ENCODE measurements around the gene HPDL.

DNA sequence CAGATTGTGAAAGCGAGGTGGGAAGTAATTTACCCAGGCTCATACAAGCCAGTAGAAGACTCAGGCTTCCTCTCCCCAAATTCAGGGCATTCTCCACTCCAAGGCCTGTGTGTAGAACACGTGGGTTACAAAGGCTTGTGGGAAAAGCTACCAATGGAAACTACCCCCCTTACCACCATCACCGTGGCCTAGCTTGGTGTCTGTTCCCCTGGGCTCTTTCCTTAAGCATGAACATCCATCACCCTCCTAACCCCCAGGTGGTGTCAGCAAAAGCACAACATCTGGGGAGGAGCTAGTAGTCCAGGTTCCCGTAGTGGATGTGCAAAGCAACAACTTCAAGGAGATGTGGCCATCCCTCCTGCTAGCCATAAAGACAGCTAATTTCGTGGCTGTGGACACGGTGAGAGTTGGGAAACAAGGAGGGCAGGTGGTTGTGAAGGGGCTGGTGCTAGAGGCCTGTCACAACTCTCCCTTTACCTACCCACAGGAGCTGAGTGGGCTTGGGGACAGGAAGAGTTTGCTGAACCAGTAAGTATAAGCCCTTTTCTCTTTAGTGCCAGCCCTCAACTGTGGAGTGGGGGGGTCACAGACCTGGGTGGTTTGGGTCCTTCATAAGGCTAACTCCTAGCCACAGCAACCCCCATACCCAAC is 14.2 kb downstream of the HPDL start:
- peak; percentile 67 for TF ChIP-seq POLR2A (IDR thresholded peaks at IDR 0.05; ENCODE audit: low read depth, low read length)
- TF ChIP-seq, protein P1, sequence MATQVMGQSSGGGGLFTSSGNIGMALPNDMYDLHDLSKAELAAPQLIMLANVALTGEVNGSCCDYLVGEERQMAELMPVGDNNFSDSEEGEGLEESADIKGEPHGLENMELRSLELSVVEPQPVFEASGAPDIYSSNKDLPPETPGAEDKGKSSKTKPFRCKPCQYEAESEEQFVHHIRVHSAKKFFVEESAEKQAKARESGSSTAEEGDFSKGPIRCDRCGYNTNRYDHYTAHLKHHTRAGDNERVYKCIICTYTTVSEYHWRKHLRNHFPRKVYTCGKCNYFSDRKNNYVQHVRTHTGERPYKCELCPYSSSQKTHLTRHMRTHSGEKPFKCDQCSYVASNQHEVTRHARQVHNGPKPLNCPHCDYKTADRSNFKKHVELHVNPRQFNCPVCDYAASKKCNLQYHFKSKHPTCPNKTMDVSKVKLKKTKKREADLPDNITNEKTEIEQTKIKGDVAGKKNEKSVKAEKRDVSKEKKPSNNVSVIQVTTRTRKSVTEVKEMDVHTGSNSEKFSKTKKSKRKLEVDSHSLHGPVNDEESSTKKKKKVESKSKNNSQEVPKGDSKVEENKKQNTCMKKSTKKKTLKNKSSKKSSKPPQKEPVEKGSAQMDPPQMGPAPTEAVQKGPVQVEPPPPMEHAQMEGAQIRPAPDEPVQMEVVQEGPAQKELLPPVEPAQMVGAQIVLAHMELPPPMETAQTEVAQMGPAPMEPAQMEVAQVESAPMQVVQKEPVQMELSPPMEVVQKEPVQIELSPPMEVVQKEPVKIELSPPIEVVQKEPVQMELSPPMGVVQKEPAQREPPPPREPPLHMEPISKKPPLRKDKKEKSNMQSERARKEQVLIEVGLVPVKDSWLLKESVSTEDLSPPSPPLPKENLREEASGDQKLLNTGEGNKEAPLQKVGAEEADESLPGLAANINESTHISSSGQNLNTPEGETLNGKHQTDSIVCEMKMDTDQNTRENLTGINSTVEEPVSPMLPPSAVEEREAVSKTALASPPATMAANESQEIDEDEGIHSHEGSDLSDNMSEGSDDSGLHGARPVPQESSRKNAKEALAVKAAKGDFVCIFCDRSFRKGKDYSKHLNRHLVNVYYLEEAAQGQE (IDR thresholded peaks at IDR 0.05; ENCODE audit: low read depth, low read length) = no peak
